Stimulated activated CD4-positive, alpha-beta T cell treated with anti-CD3 and anti-CD28 coated beads, TNF-alpha, amount 100 ng/mL, for 4 hours (primary cell): Measurements from ENCODE around the gene CDH6.
"Not testable (repeated sequence)": the region's sequence is repeated elsewhere in the genome, so short reads cannot be mapped to it uniquely, and the experiment has no call there.

Source experiments
- DNase-seq, 3 experiments: peaks; one replicate each; pipeline ENCODE4 v3.0.0-alpha.2; 2020; ENCODE audit warnings: low read depth in 3 of 3

The CDH6 gene

GRCh38 chr5:31328040-31328733, 134.7 kb downstream of the CDH6 start:
- DNase-seq: no peak

- DNase-seq: no peak
These were observed 136.2 kb downstream of the CDH6 start for GRCh38 chr5:31329715-31330114.

GRCh38 chr5:31332160-31332559, 138.7 kb downstream of the CDH6 start:
- DNase-seq: no peak

GRCh38 chr5:31333475-31333874, 140.0 kb downstream of the CDH6 start:
- no peak for DNase-seq

- no peak for DNase-seq
These were observed 140.8 kb downstream of the CDH6 start for GRCh38 chr5:31334061-31334860.

GRCh38 chr5:31335456-31335855, 142.0 kb downstream of the CDH6 start:
- DNase-seq: no peak

- no peak for DNase-seq
These were observed 150.5 kb downstream of the CDH6 start for GRCh38 chr5:31343946-31344345.

- DNase-seq: no peak
These were observed 153.5 kb downstream of the CDH6 start for GRCh38 chr5:31346896-31347551.

- no peak for DNase-seq
These were observed 154.0 kb downstream of the CDH6 start for GRCh38 chr5:31347552-31347905.

- no peak for DNase-seq
These were observed 156.9 kb downstream of the CDH6 start for GRCh38 chr5:31350395-31350794.

GRCh38 chr5:31355337-31355736, 161.9 kb downstream of the CDH6 start:
- no peak for DNase-seq

- no peak for DNase-seq
These were observed 163.6 kb downstream of the CDH6 start for GRCh38 chr5:31357038-31357437.

- no peak for DNase-seq
These were observed 166.4 kb downstream of the CDH6 start for GRCh38 chr5:31359839-31360238.

GRCh38 chr5:31361234-31361633, 167.7 kb downstream of the CDH6 start:
- no peak for DNase-seq

GRCh38 chr5:31361704-31362528, 168.4 kb downstream of the CDH6 start:
- DNase-seq: not testable (repeated sequence)

GRCh38 chr5:31362529-31362900, 169.0 kb downstream of the CDH6 start:
- DNase-seq: no peak

GRCh38 chr5:31362931-31363568, 169.6 kb downstream of the CDH6 start:
- DNase-seq: no peak

GRCh38 chr5:31364881-31365636, 171.6 kb downstream of the CDH6 start:
- no peak for DNase-seq

GRCh38 chr5:31365776-31366175, 172.3 kb downstream of the CDH6 start:
- no peak for DNase-seq

- DNase-seq: no peak
These were observed 173.5 kb downstream of the CDH6 start for GRCh38 chr5:31366941-31367340.

GRCh38 chr5:31372124-31372523, 178.6 kb downstream of the CDH6 start:
- DNase-seq: no peak
